Activated naive CD8-positive, alpha-beta T cell treated with anti-CD3 and anti-CD28 coated beads for 36 hours (primary cell): Measurements from ENCODE around the gene RANBP3. TPM values are rescaled to one million over a fixed set of nuclear protein-coding genes. Genes with fewer than 3 reads are reported as not detected.

Experiments
- DNase-seq: peaks from one replicate; pipeline ENCODE4 v3.0.0; 2021
- H3K27ac Mint-ChIP-seq: one replicate; pipeline ENCODE4 v1.8.0; 2022; ENCODE audit warnings: mild to moderate bottlenecking, moderate library complexity, mixed read lengths
- H3K27me3 Mint-ChIP-seq: one replicate; pipeline ENCODE4 v1.8.0; 2022; ENCODE audit warnings: mild to moderate bottlenecking, mixed read lengths
- H3K36me3 Mint-ChIP-seq: one replicate; pipeline ENCODE4 v1.8.0; 2021; ENCODE audit warnings: mild to moderate bottlenecking, mixed read lengths
- H3K4me1 Mint-ChIP-seq: one replicate; pipeline ENCODE4 v1.8.0; 2021; ENCODE audit warnings: mixed read lengths
- H3K4me3 Mint-ChIP-seq: one replicate; pipeline ENCODE4 v1.8.0; 2022; ENCODE audit warnings: mild to moderate bottlenecking, moderate library complexity, mixed read lengths
- H3K9me3 Mint-ChIP-seq: one replicate; pipeline ENCODE4 v1.8.0; 2022; ENCODE audit warnings: mixed read lengths
- total RNA-seq, 2 experiments: library from RNA; stranded (reverse); gene quantifications; one replicate each; pipeline ENCODE4 v1.2.3, GENCODE V29; 2021

The RANBP3 gene
- total RNA-seq, 2 experiments from 2014 or later: 94.0 to 109 TPM

- DNase-seq: no peak
- Mint-ChIP-seq H3K4me3 (no peak overlapping the region), H3K27ac (no peak overlapping the region), H3K4me1 (peaks cover 29% of the 10 kb centered on the region), H3K9me3 (no peaks in the 10 kb centered on the region), H3K36me3 (peaks cover 10% of the 10 kb centered on the region), H3K27me3 (peaks cover 4% of the 10 kb centered on the region)
Measured at GRCh38 chr19:5984600-5984999, 6.7 kb upstream of the RANBP3 start.

- H3K9me3 Mint-ChIP-seq: no peaks in the 10 kb centered on the region
- peaks cover under 1% of the 10 kb centered on the region for H3K27me3 Mint-ChIP-seq
- H3K4me1 Mint-ChIP-seq: peaks cover 33% of the 10 kb centered on the region
- no peak for DNase-seq
- H3K27ac Mint-ChIP-seq: peak overlapping the region; percentile 16
- no peak overlapping the region for H3K4me3 Mint-ChIP-seq
- peaks cover 18% of the 10 kb centered on the region for H3K36me3 Mint-ChIP-seq
Measured at GRCh38 chr19:5983367-5983955, 5.5 kb upstream of the RANBP3 start.

- Mint-ChIP-seq H3K27me3 (no peaks in the 10 kb centered on the region), H3K4me3 (peak overlapping the region; percentile 99), H3K36me3 (peaks cover 43% of the 10 kb centered on the region), H3K9me3 (no peaks in the 10 kb centered on the region), H3K4me1 (peaks cover 57% of the 10 kb centered on the region), H3K27ac (peak overlapping the region; percentile 93)
- DNase-seq: no peak
Measured at GRCh38 chr19:5978606-5979552, 939 bp upstream of the RANBP3 start.

- Mint-ChIP-seq H3K36me3 (peaks cover 50% of the 10 kb centered on the region), H3K4me1 (peaks cover 60% of the 10 kb centered on the region), H3K9me3 (no peaks in the 10 kb centered on the region), H3K27me3 (no peaks in the 10 kb centered on the region), H3K4me3 (peak overlapping the region; percentile 99), H3K27ac (peak overlapping the region; percentile 96)
- no peak for DNase-seq
Measured at GRCh38 chr19:5977222-5977784, 637 bp downstream of the RANBP3 start.

GRCh38 chr19:5976768-5977167 lies 1.2 kb downstream of the RANBP3 start:
- Mint-ChIP-seq H3K9me3 (no peaks in the 10 kb centered on the region), H3K27ac (peak overlapping the region; percentile 96), H3K4me1 (peaks cover 62% of the 10 kb centered on the region), H3K36me3 (peaks cover 51% of the 10 kb centered on the region), H3K27me3 (no peaks in the 10 kb centered on the region), H3K4me3 (peak overlapping the region; percentile 99)
- DNase-seq: no peak

GRCh38 chr19:5975388-5975728 lies 2.6 kb downstream of the RANBP3 start:
- Mint-ChIP-seq H3K36me3 (peaks cover 52% of the 10 kb centered on the region), H3K4me3 (peak overlapping the region; percentile 99), H3K27me3 (no peaks in the 10 kb centered on the region), H3K27ac (peak overlapping the region; percentile 96), H3K9me3 (no peaks in the 10 kb centered on the region), H3K4me1 (peaks cover 71% of the 10 kb centered on the region)
- no peak for DNase-seq

GRCh38 chr19:5974721-5975387 lies 3.1 kb downstream of the RANBP3 start:
- DNase-seq: peak; percentile 64
- Mint-ChIP-seq H3K4me1 (peaks cover 71% of the 10 kb centered on the region), H3K4me3 (peak overlapping the region; percentile 99), H3K27ac (peak overlapping the region; percentile 96), H3K36me3 (peaks cover 50% of the 10 kb centered on the region), H3K9me3 (no peaks in the 10 kb centered on the region), H3K27me3 (no peaks in the 10 kb centered on the region)

GRCh38 chr19:5973867-5974635 lies 3.9 kb downstream of the RANBP3 start:
- Mint-ChIP-seq H3K27ac (peak overlapping the region; percentile 96), H3K9me3 (no peaks in the 10 kb centered on the region), H3K4me1 (peaks cover 73% of the 10 kb centered on the region), H3K4me3 (peak overlapping the region; percentile 99), H3K36me3 (peaks cover 45% of the 10 kb centered on the region), H3K27me3 (no peaks in the 10 kb centered on the region)
- no peak for DNase-seq

- Mint-ChIP-seq H3K4me1 (peaks cover 74% of the 10 kb centered on the region), H3K9me3 (no peaks in the 10 kb centered on the region), H3K4me3 (no peak overlapping the region), H3K27me3 (no peaks in the 10 kb centered on the region), H3K27ac (no peak overlapping the region), H3K36me3 (peaks cover 40% of the 10 kb centered on the region)
- no peak for DNase-seq
Measured at GRCh38 chr19:5973376-5973775, 4.6 kb downstream of the RANBP3 start.

- DNase-seq: no peak
- Mint-ChIP-seq H3K4me3 (no peak overlapping the region), H3K4me1 (peaks cover 83% of the 10 kb centered on the region), H3K9me3 (no peaks in the 10 kb centered on the region), H3K27ac (peak overlapping the region; percentile 73), H3K27me3 (no peaks in the 10 kb centered on the region), H3K36me3 (peaks cover 43% of the 10 kb centered on the region)
Measured at GRCh38 chr19:5972355-5972731, 5.6 kb downstream of the RANBP3 start.

GRCh38 chr19:5971714-5972354 lies 6.1 kb downstream of the RANBP3 start:
- Mint-ChIP-seq H3K4me1 (peaks cover 81% of the 10 kb centered on the region), H3K36me3 (peaks cover 42% of the 10 kb centered on the region), H3K27me3 (no peaks in the 10 kb centered on the region), H3K4me3 (no peak overlapping the region), H3K9me3 (no peaks in the 10 kb centered on the region), H3K27ac (peak overlapping the region; percentile 60)
- DNase-seq: no peak

GRCh38 chr19:5969476-5969875 lies 8.5 kb downstream of the RANBP3 start:
- DNase-seq: no peak
- Mint-ChIP-seq H3K4me1 (peaks cover 77% of the 10 kb centered on the region), H3K36me3 (peaks cover 26% of the 10 kb centered on the region), H3K4me3 (no peak overlapping the region), H3K27ac (peak overlapping the region; percentile 12), H3K9me3 (no peaks in the 10 kb centered on the region), H3K27me3 (no peaks in the 10 kb centered on the region)

- DNase-seq: no peak
- Mint-ChIP-seq H3K27ac (peak overlapping the region; percentile 72), H3K4me1 (peaks cover 79% of the 10 kb centered on the region), H3K36me3 (peaks cover 30% of the 10 kb centered on the region), H3K4me3 (no peak overlapping the region), H3K9me3 (no peaks in the 10 kb centered on the region), H3K27me3 (no peaks in the 10 kb centered on the region)
Measured at GRCh38 chr19:5968431-5969373, 9.2 kb downstream of the RANBP3 start.
